HEK293 (cell line): ENCODE data around the gene PAPLN.

Source experiments
- ZBTB1 ChIP-seq: fragments of 450-650 bp; formaldehyde crosslinking; IDR thresholded peaks from 2 replicates; pipeline ENCODE4 v1.5.1; 2016; ENCODE audit warnings: missing biosample characterization, missing genetic modification characterization
- ZNF549 ChIP-seq: fragments of 450-650 bp; IDR thresholded peaks from 2 replicates; pipeline ENCODE4 v1.5.1; 2018; ENCODE audit warnings: missing biosample characterization, missing genetic modification characterization, mild to moderate bottlenecking, inconsistent platforms, moderate library complexity
- ZNF76 ChIP-seq: fragments of 450-650 bp; formaldehyde crosslinking; IDR thresholded peaks from 2 replicates; pipeline ENCODE4; 2016; ENCODE audit warnings: low read depth, missing biosample characterization, missing genetic modification characterization, borderline replicate concordance
- TF ChIP-seq, protein P1 (sequence below): fragments of 450-650 bp; formaldehyde crosslinking; IDR thresholded peaks from 2 replicates; pipeline ENCODE4 v1.5.1; 2016; ENCODE audit warnings: missing biosample characterization, missing genetic modification characterization

DNA sequence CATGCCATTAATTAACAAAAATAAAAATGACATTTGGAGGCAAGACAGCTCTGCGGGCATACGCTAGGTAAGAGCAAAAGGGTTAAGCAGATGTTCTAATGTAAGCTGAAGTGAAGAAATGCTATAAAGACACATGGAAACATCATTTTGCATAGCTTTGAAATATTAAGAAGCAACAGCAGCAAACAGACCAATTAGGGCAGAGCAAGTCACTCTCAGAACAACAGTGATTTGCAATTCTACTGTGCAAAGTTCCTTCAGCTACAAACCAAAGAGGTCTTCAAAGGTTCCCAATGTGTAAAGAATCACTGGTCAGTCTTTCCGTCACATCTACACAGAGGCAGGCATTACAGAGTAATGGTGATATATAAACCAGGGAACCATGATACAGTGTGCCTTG, 68.2 kb downstream of the PAPLN start:
- TF ChIP-seq, protein P1, sequence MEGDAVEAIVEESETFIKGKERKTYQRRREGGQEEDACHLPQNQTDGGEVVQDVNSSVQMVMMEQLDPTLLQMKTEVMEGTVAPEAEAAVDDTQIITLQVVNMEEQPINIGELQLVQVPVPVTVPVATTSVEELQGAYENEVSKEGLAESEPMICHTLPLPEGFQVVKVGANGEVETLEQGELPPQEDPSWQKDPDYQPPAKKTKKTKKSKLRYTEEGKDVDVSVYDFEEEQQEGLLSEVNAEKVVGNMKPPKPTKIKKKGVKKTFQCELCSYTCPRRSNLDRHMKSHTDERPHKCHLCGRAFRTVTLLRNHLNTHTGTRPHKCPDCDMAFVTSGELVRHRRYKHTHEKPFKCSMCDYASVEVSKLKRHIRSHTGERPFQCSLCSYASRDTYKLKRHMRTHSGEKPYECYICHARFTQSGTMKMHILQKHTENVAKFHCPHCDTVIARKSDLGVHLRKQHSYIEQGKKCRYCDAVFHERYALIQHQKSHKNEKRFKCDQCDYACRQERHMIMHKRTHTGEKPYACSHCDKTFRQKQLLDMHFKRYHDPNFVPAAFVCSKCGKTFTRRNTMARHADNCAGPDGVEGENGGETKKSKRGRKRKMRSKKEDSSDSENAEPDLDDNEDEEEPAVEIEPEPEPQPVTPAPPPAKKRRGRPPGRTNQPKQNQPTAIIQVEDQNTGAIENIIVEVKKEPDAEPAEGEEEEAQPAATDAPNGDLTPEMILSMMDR (tag by site-specific recombination), result no peak
- no peak for TF ChIP-seq ZNF549 (tag by site-specific recombination)
- TF ChIP-seq ZBTB1 (tag by site-specific recombination), result no peak
- TF ChIP-seq ZNF76 (tag by site-specific recombination), result no peak
